RWPE2 (cell line): ENCODE data around the gene NBL1.

Experiments used
- ATAC-seq: fragments of 200-7000 bp; cut with Tn5 transposase; 3 replicates; pipeline ENCODE4 v1.9.1; 2021; ENCODE audit warnings: low read depth
- DNase-seq: peaks from one replicate; pipeline ENCODE4 v3.0.0-alpha.2; 2020; ENCODE audit warnings: low spot score
- H3K27ac ChIP-seq: fragments of 450-650 bp; 2 replicates; pipeline ENCODE4 v1.5.1; 2017; ENCODE audit warnings: mild to moderate bottlenecking; ENCODE audit not compliant: poor library complexity, severe bottlenecking
- H3K27me3 ChIP-seq: fragments of 250-450 bp; sonication (Bioruptor Pico); 2 replicates; pipeline ENCODE4 v1.5.1; 2021; ENCODE audit warnings: mild to moderate bottlenecking, moderate library complexity; ENCODE audit not compliant: insufficient read depth, poor library complexity, severe bottlenecking
- H3K36me3 ChIP-seq: fragments of 250-450 bp; sonication (Bioruptor Pico); 2 replicates; pipeline ENCODE4 v1.5.1; 2020; ENCODE audit warnings: low read depth, mild to moderate bottlenecking, moderate library complexity
- H3K4me1 ChIP-seq: fragments of 250-450 bp; sonication (Bioruptor Pico); 2 replicates; pipeline ENCODE4 v1.5.1; 2021; ENCODE audit warnings: mild to moderate bottlenecking, moderate library complexity; ENCODE audit not compliant: insufficient read depth, poor library complexity, severe bottlenecking
- H3K4me3 ChIP-seq: fragments of 250-450 bp; sonication (Bioruptor Pico); 2 replicates; pipeline ENCODE4 v1.5.1; 2021; ENCODE audit warnings: mild to moderate bottlenecking, moderate library complexity; ENCODE audit not compliant: severe bottlenecking
- H3K9me3 ChIP-seq: fragments of 250-450 bp; sonication (Bioruptor Pico); 2 replicates; pipeline ENCODE4 v1.5.1; 2021; ENCODE audit warnings: mild to moderate bottlenecking, moderate library complexity; ENCODE audit not compliant: severe bottlenecking
- TF ChIP-seq, protein P1 (sequence below): fragments of 450-650 bp; IDR thresholded peaks from one replicate; pipeline ENCODE4 v1.5.1; 2017; ENCODE audit warnings: mild to moderate bottlenecking, moderate library complexity; ENCODE audit not compliant: poor library complexity, severe bottlenecking

The NBL1 gene

GRCh38 chr1:19682257-19682656 lies 38.1 kb downstream of the NBL1 start:
- ATAC-seq (peak; percentile 90), DNase-seq (no peak)
- no peaks in the 10 kb centered on the region for H3K27me3 ChIP-seq
- H3K36me3 ChIP-seq: no peaks in the 10 kb centered on the region
- H3K9me3 ChIP-seq: no peaks in the 10 kb centered on the region
- TF ChIP-seq, protein P1, sequence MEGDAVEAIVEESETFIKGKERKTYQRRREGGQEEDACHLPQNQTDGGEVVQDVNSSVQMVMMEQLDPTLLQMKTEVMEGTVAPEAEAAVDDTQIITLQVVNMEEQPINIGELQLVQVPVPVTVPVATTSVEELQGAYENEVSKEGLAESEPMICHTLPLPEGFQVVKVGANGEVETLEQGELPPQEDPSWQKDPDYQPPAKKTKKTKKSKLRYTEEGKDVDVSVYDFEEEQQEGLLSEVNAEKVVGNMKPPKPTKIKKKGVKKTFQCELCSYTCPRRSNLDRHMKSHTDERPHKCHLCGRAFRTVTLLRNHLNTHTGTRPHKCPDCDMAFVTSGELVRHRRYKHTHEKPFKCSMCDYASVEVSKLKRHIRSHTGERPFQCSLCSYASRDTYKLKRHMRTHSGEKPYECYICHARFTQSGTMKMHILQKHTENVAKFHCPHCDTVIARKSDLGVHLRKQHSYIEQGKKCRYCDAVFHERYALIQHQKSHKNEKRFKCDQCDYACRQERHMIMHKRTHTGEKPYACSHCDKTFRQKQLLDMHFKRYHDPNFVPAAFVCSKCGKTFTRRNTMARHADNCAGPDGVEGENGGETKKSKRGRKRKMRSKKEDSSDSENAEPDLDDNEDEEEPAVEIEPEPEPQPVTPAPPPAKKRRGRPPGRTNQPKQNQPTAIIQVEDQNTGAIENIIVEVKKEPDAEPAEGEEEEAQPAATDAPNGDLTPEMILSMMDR: no peak
- no peaks in the 10 kb centered on the region for H3K4me1 ChIP-seq
- no peak overlapping the region for H3K4me3 ChIP-seq
- H3K27ac ChIP-seq: no peak overlapping the region

- H3K9me3 ChIP-seq: no peaks in the 10 kb centered on the region
These were observed 38.8 kb downstream of the NBL1 start for GRCh38 chr1:19682901-19683300.

DNA sequence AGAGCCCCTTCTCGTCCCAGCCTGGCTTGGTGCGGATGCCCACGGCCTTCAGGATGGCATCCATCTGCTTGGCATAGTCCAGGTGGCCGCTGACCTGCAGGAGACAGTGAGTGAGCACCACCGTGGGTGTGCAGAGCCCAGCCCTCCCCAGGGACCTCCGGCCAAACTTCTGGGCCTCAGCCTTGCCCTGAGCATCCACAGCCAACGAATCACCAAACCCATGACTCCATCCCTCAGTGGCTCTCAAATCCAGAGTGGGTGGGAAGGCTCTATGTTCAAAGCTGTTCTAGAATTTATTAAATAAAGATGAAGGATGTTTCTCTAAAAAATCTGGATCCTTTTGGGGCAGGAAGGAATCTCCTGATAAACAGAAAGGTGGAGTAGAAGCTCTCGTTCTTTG lies 39.2 kb downstream of the NBL1 start:
- no peaks in the 10 kb centered on the region for H3K9me3 ChIP-seq
- H3K27me3 ChIP-seq: no peaks in the 10 kb centered on the region
- no peak for DNase-seq
- ATAC-seq: no peak
- H3K27ac ChIP-seq: no peak overlapping the region
- TF ChIP-seq, protein P1: no peak
- H3K4me1 ChIP-seq: no peaks in the 10 kb centered on the region
- no peaks in the 10 kb centered on the region for H3K36me3 ChIP-seq
- H3K4me3 ChIP-seq: no peak overlapping the region

More at GRCh38 chr1:19682901-19683300, 38.8 kb downstream of the NBL1 start:
- no peaks in the 10 kb centered on the region for H3K27me3 ChIP-seq
- DNase-seq (no peak), ATAC-seq (no peak)
- H3K4me1 ChIP-seq: no peaks in the 10 kb centered on the region
- TF ChIP-seq, protein P1: no peak
- H3K36me3 ChIP-seq: no peaks in the 10 kb centered on the region
- no peak overlapping the region for H3K4me3 ChIP-seq
- no peak overlapping the region for H3K27ac ChIP-seq

GRCh38 chr1:19684677-19685076 lies 40.6 kb downstream of the NBL1 start:
- H3K27me3 ChIP-seq: no peaks in the 10 kb centered on the region
- ATAC-seq: no peak
- TF ChIP-seq, protein P1: no peak

DNA sequence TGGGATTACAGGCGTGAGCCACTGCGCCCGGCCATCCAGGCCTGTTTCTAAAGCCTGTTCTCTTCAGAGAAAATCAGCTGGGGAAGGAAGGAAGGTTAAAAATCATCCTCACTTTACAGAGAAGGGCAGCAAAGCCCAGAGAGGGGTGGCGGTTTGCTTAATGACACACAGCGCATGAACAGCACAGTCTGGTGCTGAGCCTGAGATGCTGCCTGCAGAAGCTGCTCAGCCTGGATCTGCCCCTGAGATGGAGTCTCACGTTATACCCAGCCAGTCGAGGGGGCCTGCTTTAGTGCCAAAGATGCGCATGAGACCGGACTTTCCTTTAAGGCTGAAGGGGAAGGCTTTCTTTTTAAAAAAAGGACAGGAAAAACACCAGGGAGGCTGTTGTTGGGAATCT lies 41.9 kb downstream of the NBL1 start:
- Histone ChIP-seq H3K4me3 (no peak overlapping the region), H3K27ac (no peak overlapping the region), H3K4me1 (no peaks in the 10 kb centered on the region), H3K36me3 (no peaks in the 10 kb centered on the region), H3K27me3 (no peaks in the 10 kb centered on the region), H3K9me3 (no peaks in the 10 kb centered on the region)
- ATAC-seq (no peak), DNase-seq (no peak)
- TF ChIP-seq, protein P1: no peak

More at GRCh38 chr1:19684677-19685076, 40.6 kb downstream of the NBL1 start:
- no peaks in the 10 kb centered on the region for H3K36me3 ChIP-seq
- no peak overlapping the region for H3K27ac ChIP-seq
- no peaks in the 10 kb centered on the region for H3K4me1 ChIP-seq
- H3K4me3 ChIP-seq: no peak overlapping the region
- no peak for DNase-seq
- H3K9me3 ChIP-seq: no peaks in the 10 kb centered on the region
